IMR-90 (cell line): ENCODE results near the gene ATP8B4. TPM values are rescaled to one million over a fixed set of nuclear protein-coding genes. Genes with fewer than 3 reads are reported as not detected.

Experiments used
- ATAC-seq: fragments of 200-7000 bp; cut with Tn5 transposase; 2 replicates; pipeline ENCODE4 v1.9.1; 2020; ENCODE audit warnings: low read depth, mild to moderate bottlenecking, moderate library complexity
- BruUV-seq: library from RNA; stranded (reverse); fragments of 400-500 nt; replicated peaks from 2 replicates; lab custom pipeline; 2021; lab: Mats Ljungman, UMichigan
- CTCF ChIA-PET: fragments of 300-600 bp; formaldehyde crosslinking; extraction: SDS; loops from one replicate; lab custom pipeline; 2021; ENCODE audit warnings: antibody characterized with exemption; lab: Yijun Ruan, JAX
- POLR2A ChIA-PET: fragments of 300-600 bp; sonication (Branson Sonifier 250); formaldehyde crosslinking; loops from one replicate; lab custom pipeline; 2022; ENCODE audit warnings: antibody characterized with exemption; ENCODE audit not compliant: unreplicated experiment; lab: Charles Lee
- DNase-seq: peaks from one replicate; pipeline ENCODE4 v3.0.0; 2013
- H2AFZ ChIP-seq: replicated peaks from 2 replicates; pipeline ENCODE3; 2013; ENCODE audit warnings: low read length, mild to moderate bottlenecking; ENCODE audit not compliant: poor library complexity
- H2AK5ac ChIP-seq: 2 replicates; pipeline ENCODE4 v1.6.1; 2013; ENCODE audit warnings: low read depth, low read length, inconsistent platforms
- H2AK9ac ChIP-seq: replicated peaks from 2 replicates; pipeline ENCODE3; 2013; ENCODE audit warnings: mild to moderate bottlenecking, low read depth, low read length, moderate library complexity; ENCODE audit not compliant: poor library complexity
- H2BK120ac ChIP-seq: 2 replicates; pipeline ENCODE4 v1.6.1; 2013; ENCODE audit warnings: low read depth, low read length, inconsistent platforms
- H2BK15ac ChIP-seq: 3 replicates; pipeline ENCODE4 v1.6.1; 2013; ENCODE audit warnings: low read depth, low read length, inconsistent platforms
- H2BK20ac ChIP-seq: 2 replicates; pipeline ENCODE4 v1.6.1; 2013; ENCODE audit warnings: low read depth, mild to moderate bottlenecking, inconsistent platforms, low read length, moderate library complexity
- H2BK5ac ChIP-seq: 2 replicates; pipeline ENCODE4 v1.6.1; 2013; ENCODE audit warnings: mild to moderate bottlenecking, low read depth, low read length, inconsistent platforms; ENCODE audit not compliant: poor library complexity, severe bottlenecking
- H3K14ac ChIP-seq: replicated peaks from 2 replicates; pipeline ENCODE4 v1.6.1; 2013; ENCODE audit warnings: low read depth, low read length, inconsistent platforms
- H3K18ac ChIP-seq: 2 replicates; pipeline ENCODE4 v1.6.1; 2013; ENCODE audit warnings: low read depth, low read length, control low read depth
- H3K23ac ChIP-seq: 2 replicates; pipeline ENCODE4 v1.6.1; 2013; ENCODE audit warnings: low read depth, low read length, inconsistent platforms
- H3K27ac ChIP-seq: 2 replicates; pipeline ENCODE4 v1.5.1; 2013; ENCODE audit warnings: mild to moderate bottlenecking, control low read depth, low read length; ENCODE audit not compliant: insufficient read depth
- H3K27me3 ChIP-seq: 2 replicates; pipeline ENCODE4 v1.6.1; 2013; ENCODE audit warnings: low read length; ENCODE audit not compliant: control insufficient read depth, insufficient read depth
- H3K36me3 ChIP-seq: 2 replicates; pipeline ENCODE4 v1.6.1; 2013; ENCODE audit warnings: low read length, mixed read lengths; ENCODE audit not compliant: control insufficient read depth, insufficient read depth
- H3K4ac ChIP-seq: 2 replicates; pipeline ENCODE4 v1.6.1; 2013; ENCODE audit warnings: low read depth, low read length, inconsistent platforms
- H3K4me1 ChIP-seq: 2 replicates; pipeline ENCODE4 v1.6.1; 2013; ENCODE audit warnings: low read length, mixed read lengths; ENCODE audit not compliant: control insufficient read depth, insufficient read depth
- H3K4me2 ChIP-seq: 2 replicates; pipeline ENCODE4 v1.6.1; 2013; ENCODE audit warnings: low read depth, mild to moderate bottlenecking, control low read depth, low read length, moderate library complexity
- H3K4me3 ChIP-seq: 2 replicates; pipeline ENCODE4 v1.5.1; 2013; ENCODE audit warnings: low read depth, mild to moderate bottlenecking, control low read depth, low read length, moderate library complexity; ENCODE audit not compliant: insufficient read depth
- H3K56ac ChIP-seq: 2 replicates; pipeline ENCODE4 v1.6.1; 2013; ENCODE audit warnings: low read length, inconsistent platforms; ENCODE audit not compliant: insufficient read depth; ENCODE audit errors: extremely low read depth
- H3K79me1 ChIP-seq, 2 experiments: 2 replicates each; pipeline ENCODE4 v1.6.1; 2013; ENCODE audit warnings: low read length in 2 of 2, inconsistent platforms in 1 of 2, low read depth in 1 of 2
- H3K9ac ChIP-seq: 2 replicates; pipeline ENCODE4 v1.6.1; 2013; ENCODE audit warnings: low read depth, low read length, control low read depth
- H3K9me1 ChIP-seq: 2 replicates; pipeline ENCODE4 v1.6.1; 2013; ENCODE audit warnings: low read length, inconsistent platforms; ENCODE audit not compliant: insufficient read depth
- H3K9me3 ChIP-seq: 2 replicates; pipeline ENCODE4 v1.6.1; 2013; ENCODE audit warnings: low read length; ENCODE audit not compliant: control insufficient read depth, insufficient read depth
- H4K20me1 ChIP-seq: 2 replicates; pipeline ENCODE4 v1.6.1; 2013; ENCODE audit warnings: low read length, inconsistent platforms; ENCODE audit not compliant: insufficient read depth
- H4K5ac ChIP-seq: 2 replicates; pipeline ENCODE4 v1.6.1; 2013; ENCODE audit warnings: mild to moderate bottlenecking, low read depth, low read length, control low read depth
- H4K8ac ChIP-seq, 2 experiments: 2 replicates each; pipeline ENCODE4 v1.6.1; 2013; ENCODE audit warnings: low read depth in 2 of 2, low read length in 2 of 2, control low read depth in 1 of 2, inconsistent platforms in 1 of 2
- H4K91ac ChIP-seq: 2 replicates; pipeline ENCODE4 v1.6.1; 2013; ENCODE audit warnings: low read depth, low read length, inconsistent platforms; ENCODE audit not compliant: insufficient read depth
- CEBPB ChIP-seq: IDR thresholded peaks from 2 replicates; pipeline ENCODE4 v1.6.1; 2012; ENCODE audit warnings: low read depth, low read length, improper control_type of control experiment
- CHD1 ChIP-seq: IDR thresholded peaks from 2 replicates; pipeline ENCODE4 v1.6.1; 2012; ENCODE audit warnings: low read depth, low read length, improper control_type of control experiment
- FOS ChIP-seq: fragments of 150-350 bp; IDR thresholded peaks from 2 replicates; pipeline ENCODE4 v1.6.1; 2016; ENCODE audit warnings: low read depth, low read length
- MAFK ChIP-seq: IDR thresholded peaks from 2 replicates; pipeline ENCODE4 v1.6.1; 2012; ENCODE audit warnings: low read depth, low read length, improper control_type of control experiment
- MAZ ChIP-seq: IDR thresholded peaks from 2 replicates; pipeline ENCODE4 v1.6.1; 2012; ENCODE audit warnings: low read depth, mild to moderate bottlenecking, low read length, improper control_type of control experiment, moderate library complexity, borderline replicate concordance
- MXI1 ChIP-seq: IDR thresholded peaks from 2 replicates; pipeline ENCODE4 v1.6.1; 2012; ENCODE audit warnings: low read depth, mild to moderate bottlenecking, low read length, moderate library complexity, borderline replicate concordance
- NFE2L2 ChIP-seq: fragments of 150-350 bp; IDR thresholded peaks from 2 replicates; pipeline ENCODE4 v1.6.1; 2016; ENCODE audit warnings: low read depth, mild to moderate bottlenecking, low read length
- POLR2A ChIP-seq: IDR thresholded peaks from 2 replicates; pipeline ENCODE4 v1.6.1; 2012; ENCODE audit warnings: mild to moderate bottlenecking, low read depth, low read length
- RAD21 ChIP-seq: IDR thresholded peaks from 2 replicates; pipeline ENCODE4 v1.6.1; 2012; ENCODE audit warnings: low read length, improper control_type of control experiment
- RCOR1 ChIP-seq: IDR thresholded peaks from 2 replicates; pipeline ENCODE4 v1.6.1; 2012; ENCODE audit warnings: mild to moderate bottlenecking, low read length, improper control_type of control experiment; ENCODE audit not compliant: insufficient replicate concordance
- RFX5 ChIP-seq: IDR thresholded peaks from 2 replicates; pipeline ENCODE4 v1.8.0; 2012; ENCODE audit warnings: low read depth, mild to moderate bottlenecking, low read length, moderate library complexity
- SMC3 ChIP-seq: fragments of 150-350 bp; IDR thresholded peaks from 2 replicates; pipeline ENCODE4 v1.6.1; 2016; ENCODE audit warnings: low read depth, mild to moderate bottlenecking, antibody characterized with exemption, low read length, moderate library complexity
- WGBS, 2 experiments: methylation state at CpG; one replicate each; pipeline versions ENCODE4 v1.1.5 to v1.1.7; 2013; ENCODE audit warnings: missing lambda C conversion rate in 2 of 2; ENCODE audit not compliant: insufficient read length in 1 of 2; ENCODE audit errors: extremely low coverage in 2 of 2; 5-methylcytosine and 5-hydroxymethylcytosine counted together
- dilution Hi-C: fragments of 300-500 bp; cut with HindIII; formaldehyde crosslinking; loops from one replicate; pipeline ENCODE4 v1.14.3; 2018; ENCODE audit warnings: low sequenced_read_pairs; ENCODE audit not compliant: unreplicated experiment
- in situ Hi-C: fragments of 300-500 bp; cut with MboI; formaldehyde crosslinking; loops from 3 replicates; pipeline ENCODE4 v1.14.3; 2019; ENCODE audit warnings: low sequenced_read_pairs, inconsistent platforms, mixed read lengths
- intact Hi-C: fragments of 100-400 bp; cut with micrococcal nuclease; formaldehyde crosslinking; loops from 2 replicates; pipeline ENCODE4 v1.10.0; 2022
- polyA plus RNA-seq, 3 experiments: library from polyadenylated mRNA; depleted of rRNA; stranded (reverse); fragments of >200 nt; gene quantifications; 2 replicates each; pipeline ENCODE4 v1.2.3, GENCODE V29; 2012; ENCODE audit warnings: low replicate concordance in 1 of 3
- total RNA-seq: library from RNA; depleted of rRNA; stranded (reverse); fragments of >200 nt; gene quantifications from 2 replicates; pipeline ENCODE4 v1.2.3, GENCODE V29; 2012
- TF ChIP-seq, protein P1 (sequence below): conservative IDR thresholded peaks from 2 replicates; pipeline ENCODE4 v1.5.1; 2012; ENCODE audit warnings: mild to moderate bottlenecking, low read depth, low read length, improper control_type of control experiment
- TF ChIP-seq, protein P2 (sequence below): fragments of 150-350 bp; IDR thresholded peaks from 2 replicates; pipeline ENCODE4 v1.6.1; 2017; ENCODE audit warnings: mild to moderate bottlenecking, antibody characterized with exemption, low read length, low read depth
- TF ChIP-seq, protein P3 (sequence below): fragments of 150-350 bp; IDR thresholded peaks from 2 replicates; pipeline ENCODE4 v1.6.1; 2016; ENCODE audit warnings: low read depth, mild to moderate bottlenecking, low read length, moderate library complexity, borderline replicate concordance

ATP8B4 gene
- total and polyA plus RNA-seq, 2 of the 4 experiments (the other 2 are of a cell fraction), result 0.12 to 0.54 TPM

DNA sequence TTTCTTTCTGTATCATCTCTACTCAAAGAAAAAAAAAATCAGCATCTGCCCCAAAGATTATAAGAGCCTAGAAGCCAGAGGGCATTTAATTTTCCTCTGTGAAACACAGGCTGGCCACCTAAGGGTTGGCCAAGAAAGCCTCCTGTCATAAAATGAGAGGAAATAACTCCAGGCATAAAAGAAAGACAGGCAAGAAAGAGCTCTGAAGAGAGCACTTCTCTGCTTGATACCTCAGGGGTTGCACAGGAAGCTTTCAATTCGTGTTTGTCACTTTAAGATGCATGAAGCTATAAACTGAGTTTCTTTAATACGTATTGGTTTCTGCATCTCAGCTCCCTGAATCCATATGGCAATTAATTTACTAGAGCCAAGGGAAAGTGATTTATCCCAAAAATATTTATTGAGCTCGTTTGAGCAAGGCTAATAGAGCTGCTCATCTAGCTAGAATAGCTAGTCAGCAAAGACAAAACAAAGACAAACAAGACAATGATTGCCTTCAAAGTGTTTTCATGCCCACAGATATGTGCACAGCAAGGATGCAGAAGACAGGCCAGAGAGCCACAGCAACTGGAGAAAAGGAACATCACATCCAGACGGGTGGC is 35.5 kb downstream of the ATP8B4 start:
- H3K27ac ChIP-seq, result no peak overlapping the region
- intact Hi-C loops, result no loop called here

More for the DNA sequence above, 35.5 kb downstream of the ATP8B4 start:
- Histone ChIP-seq H2BK120ac (no peak overlapping the region), H4K20me1 (no peaks in the 10 kb centered on the region), H3K23ac (no peak overlapping the region), H3K36me3 (no peaks in the 10 kb centered on the region), H3K79me1 (no peaks in the 10 kb centered on the region), H2AK9ac (peak overlapping the region; percentile 61), H4K5ac (no peak overlapping the region), H4K8ac (no peak overlapping the region), H2AFZ (peak overlapping the region; percentile 68), H4K91ac (no peak overlapping the region), H3K4ac (no peak overlapping the region), H2BK15ac (no peak overlapping the region), H2BK5ac (no peak overlapping the region), H3K14ac (no peak overlapping the region), H2AK5ac (no peak overlapping the region), H3K4me3 (no peak overlapping the region), H3K9ac (no peak overlapping the region), H2BK20ac (no peak overlapping the region), H3K27me3 (no peaks in the 10 kb centered on the region), H3K4me2 (no peak overlapping the region), H3K56ac (no peak overlapping the region), H3K9me3 (no peaks in the 10 kb centered on the region), H3K9me1 (peaks cover 5% of the 10 kb centered on the region; the same call in 1 of the 2 replicates), H3K18ac (no peak overlapping the region), H3K4me1 (no peaks in the 10 kb centered on the region)
- POLR2A ChIA-PET, result no interaction called here
- WGBS, 2 experiments, result no CpG with 5 or more reads among the region's 4 CpGs
- no peak for TF ChIP-seq SMC3
- no peak for TF ChIP-seq CHD1
- no peak for TF ChIP-seq MAFK
- TF ChIP-seq, protein P1, sequence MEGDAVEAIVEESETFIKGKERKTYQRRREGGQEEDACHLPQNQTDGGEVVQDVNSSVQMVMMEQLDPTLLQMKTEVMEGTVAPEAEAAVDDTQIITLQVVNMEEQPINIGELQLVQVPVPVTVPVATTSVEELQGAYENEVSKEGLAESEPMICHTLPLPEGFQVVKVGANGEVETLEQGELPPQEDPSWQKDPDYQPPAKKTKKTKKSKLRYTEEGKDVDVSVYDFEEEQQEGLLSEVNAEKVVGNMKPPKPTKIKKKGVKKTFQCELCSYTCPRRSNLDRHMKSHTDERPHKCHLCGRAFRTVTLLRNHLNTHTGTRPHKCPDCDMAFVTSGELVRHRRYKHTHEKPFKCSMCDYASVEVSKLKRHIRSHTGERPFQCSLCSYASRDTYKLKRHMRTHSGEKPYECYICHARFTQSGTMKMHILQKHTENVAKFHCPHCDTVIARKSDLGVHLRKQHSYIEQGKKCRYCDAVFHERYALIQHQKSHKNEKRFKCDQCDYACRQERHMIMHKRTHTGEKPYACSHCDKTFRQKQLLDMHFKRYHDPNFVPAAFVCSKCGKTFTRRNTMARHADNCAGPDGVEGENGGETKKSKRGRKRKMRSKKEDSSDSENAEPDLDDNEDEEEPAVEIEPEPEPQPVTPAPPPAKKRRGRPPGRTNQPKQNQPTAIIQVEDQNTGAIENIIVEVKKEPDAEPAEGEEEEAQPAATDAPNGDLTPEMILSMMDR, result no peak
- no peak for TF ChIP-seq NFE2L2
- TF ChIP-seq MAZ, result no peak
- no peak for TF ChIP-seq CEBPB
- no peak for TF ChIP-seq POLR2A
- TF ChIP-seq, protein P2, sequence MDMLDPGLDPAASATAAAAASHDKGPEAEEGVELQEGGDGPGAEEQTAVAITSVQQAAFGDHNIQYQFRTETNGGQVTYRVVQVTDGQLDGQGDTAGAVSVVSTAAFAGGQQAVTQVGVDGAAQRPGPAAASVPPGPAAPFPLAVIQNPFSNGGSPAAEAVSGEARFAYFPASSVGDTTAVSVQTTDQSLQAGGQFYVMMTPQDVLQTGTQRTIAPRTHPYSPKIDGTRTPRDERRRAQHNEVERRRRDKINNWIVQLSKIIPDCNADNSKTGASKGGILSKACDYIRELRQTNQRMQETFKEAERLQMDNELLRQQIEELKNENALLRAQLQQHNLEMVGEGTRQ, result no peak
- TF ChIP-seq RCOR1, result no peak
- no peak for TF ChIP-seq FOS
- no peak for TF ChIP-seq RAD21
- TF ChIP-seq, protein P3, sequence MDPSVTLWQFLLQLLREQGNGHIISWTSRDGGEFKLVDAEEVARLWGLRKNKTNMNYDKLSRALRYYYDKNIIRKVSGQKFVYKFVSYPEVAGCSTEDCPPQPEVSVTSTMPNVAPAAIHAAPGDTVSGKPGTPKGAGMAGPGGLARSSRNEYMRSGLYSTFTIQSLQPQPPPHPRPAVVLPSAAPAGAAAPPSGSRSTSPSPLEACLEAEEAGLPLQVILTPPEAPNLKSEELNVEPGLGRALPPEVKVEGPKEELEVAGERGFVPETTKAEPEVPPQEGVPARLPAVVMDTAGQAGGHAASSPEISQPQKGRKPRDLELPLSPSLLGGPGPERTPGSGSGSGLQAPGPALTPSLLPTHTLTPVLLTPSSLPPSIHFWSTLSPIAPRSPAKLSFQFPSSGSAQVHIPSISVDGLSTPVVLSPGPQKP, result no peak
- no peak for TF ChIP-seq MXI1
- TF ChIP-seq RFX5, result no peak
- CTCF ChIA-PET, result no interaction called here
- no peak for DNase-seq
- dilution Hi-C loops (no loop called here), in situ Hi-C loops (no loop called here)
- no peak for ATAC-seq
- no TSS peak for BruUV-seq
